ENCODE measurements around the gene YWHAG. TPM values are rescaled to one million over a fixed set of nuclear protein-coding genes. Genes with fewer than 3 reads are reported as not detected.
A peak's percentile ranks its signal among the peaks of the same experiment; 100 is the strongest.

YWHAG gene
- total and polyA plus RNA-seq, 2 of the 13 experiments (the other 11 are each of a cell fraction or from before 2014, with no cell fraction given) = 36.9 to 67.5 TPM

- no peak for TF ChIP-seq ZNF597 (CRISPR knock-in tag; IDR thresholded peaks at IDR 0.05)
- TF ChIP-seq ZNF230 (CRISPR knock-in tag; IDR thresholded peaks at IDR 0.05) = peak; percentile 68; the same call in 1 of the 2 replicates
- TF ChIP-seq LRRFIP1 (CRISPR knock-in tag; conservative IDR thresholded peaks at IDR 0.05) = no peak
- no peak; the same call in 1 of the 2 replicates for TF ChIP-seq DR1 (CRISPR knock-in tag; IDR thresholded peaks at IDR 0.05)
- TF ChIP-seq BCLAF1 (IDR thresholded peaks at IDR 0.05) = no peak
- no peak for TF ChIP-seq ZNF660 (CRISPR knock-in tag; IDR thresholded peaks at IDR 0.05; ENCODE audit: borderline replicate concordance, low read depth)
- no peak for TF ChIP-seq PRDM15 (CRISPR knock-in tag; IDR thresholded peaks at IDR 0.05)
- no peak for TF ChIP-seq SIX1 (CRISPR knock-in tag; IDR thresholded peaks at IDR 0.05; ENCODE audit: borderline replicate concordance)
- no peak for TF ChIP-seq TCF7 (IDR thresholded peaks at IDR 0.05; ENCODE audit: low read depth)
- TF ChIP-seq CCAR2 (optimal IDR thresholded peaks at IDR 0.05; ENCODE audit: low read depth, low read length) = no peak
- TF ChIP-seq ZNF749 (CRISPR knock-in tag; IDR thresholded peaks at IDR 0.05; ENCODE audit: borderline replicate concordance) = no peak
- TF ChIP-seq IRF9 (CRISPR knock-in tag; IDR thresholded peaks at IDR 0.05; ENCODE audit: borderline replicate concordance) = peak; percentile 85
- no peak for TF ChIP-seq ESRRA (CRISPR knock-in tag; IDR thresholded peaks at IDR 0.05; ENCODE audit: low read depth)
- peak; percentile 75; the same call in 1 of the 2 replicates for TF ChIP-seq EEA1 (CRISPR knock-in tag; IDR thresholded peaks at IDR 0.05; ENCODE audit: borderline replicate concordance)
- TF ChIP-seq HNRNPH1 (optimal IDR thresholded peaks at IDR 0.05; ENCODE audit: low read depth, low read length) = no peak
- peak; percentile 84 for TF ChIP-seq NRL (CRISPR knock-in tag; IDR thresholded peaks at IDR 0.05; ENCODE audit: borderline replicate concordance)
These were observed 34.6 kb upstream of the YWHAG start (continued) for GRCh38 chr7:76393116-76394031.
